GM23338 (cell line): ENCODE data around the gene LRRC38. TPM values are rescaled to one million over a fixed set of nuclear protein-coding genes. Genes with fewer than 3 reads are reported as not detected.

Source experiments
- ATAC-seq: fragments of 200-7000 bp; cut with Tn5 transposase; 3 replicates; pipeline ENCODE4 v1.9.1; 2020
- DNase-seq: peaks from one replicate; pipeline ENCODE4 v3.0.0-alpha.2; 2015; ENCODE audit warnings: low spot score
- H2AFZ ChIP-seq: fragments of 200-600 bp; sonication (generic); 2 replicates; pipeline ENCODE4 v1.8.0; 2016; ENCODE audit warnings: antibody characterized with exemption, mild to moderate bottlenecking, moderate library complexity
- H3F3A ChIP-seq: fragments of 200-600 bp; sonication (generic); replicated peaks from 2 replicates; pipeline ENCODE4 v1.8.0; 2017; ENCODE audit warnings: antibody characterized with exemption, mixed run types, low read depth
- H3K27ac ChIP-seq: fragments of 200-600 bp; sonication (generic); 2 replicates; pipeline ENCODE4 v1.6.1; 2016; ENCODE audit warnings: low read depth
- H3K27me3 ChIP-seq: fragments of 200-600 bp; sonication (generic); 2 replicates; pipeline ENCODE4 v1.8.0; 2016; ENCODE audit warnings: mild to moderate bottlenecking, mixed run types, moderate library complexity; ENCODE audit not compliant: insufficient read depth
- H3K36me3 ChIP-seq: fragments of 200-600 bp; sonication (generic); 2 replicates; pipeline ENCODE4 v1.8.0; 2016; ENCODE audit warnings: mild to moderate bottlenecking; ENCODE audit not compliant: insufficient read depth
- H3K4me1 ChIP-seq: fragments of 200-600 bp; sonication (generic); 2 replicates; pipeline ENCODE4 v1.8.0; 2016; ENCODE audit warnings: mild to moderate bottlenecking, moderate library complexity; ENCODE audit not compliant: insufficient read depth
- H3K4me2 ChIP-seq: fragments of 200-600 bp; sonication (generic); 2 replicates; pipeline ENCODE4 v1.7.1; 2017; ENCODE audit warnings: mixed run types
- H3K4me3 ChIP-seq: fragments of 200-600 bp; sonication (generic); 2 replicates; pipeline ENCODE4 v1.6.1; 2016; ENCODE audit warnings: mixed run types
- H3K79me2 ChIP-seq: fragments of 200-600 bp; sonication (generic); replicated peaks from 2 replicates; pipeline ENCODE4 v1.8.0; 2017; ENCODE audit warnings: mild to moderate bottlenecking; ENCODE audit not compliant: insufficient read depth
- H3K9me2 ChIP-seq: fragments of 200-600 bp; sonication (generic); 2 replicates; pipeline ENCODE4 v1.8.0; 2017; ENCODE audit not compliant: insufficient read depth
- H4K20me1 ChIP-seq: fragments of 200-600 bp; sonication (generic); replicated peaks from 2 replicates; pipeline ENCODE4 v1.8.0; 2017; ENCODE audit warnings: mild to moderate bottlenecking; ENCODE audit not compliant: insufficient read depth
- H3K27ac Mint-ChIP-seq: 2 replicates; pipeline ENCODE4 v1.8.0; 2020; ENCODE audit warnings: inconsistent platforms, mild to moderate bottlenecking, moderate library complexity, mixed read lengths
- H3K27me3 Mint-ChIP-seq: 3 replicates; pipeline ENCODE4 v1.8.0; 2022; ENCODE audit warnings: low read depth, mild to moderate bottlenecking, moderate library complexity, mixed read lengths, inconsistent platforms; ENCODE audit not compliant: insufficient read depth, poor library complexity
- H3K36me3 Mint-ChIP-seq: 3 replicates; pipeline ENCODE4 v1.8.0; 2021; ENCODE audit warnings: low read depth, mild to moderate bottlenecking, inconsistent platforms, moderate library complexity, mixed read lengths
- H3K4me1 Mint-ChIP-seq: 3 replicates; pipeline ENCODE4 v1.8.0; 2020; ENCODE audit warnings: mild to moderate bottlenecking, inconsistent platforms, mixed read lengths
- H3K4me3 Mint-ChIP-seq: 3 replicates; pipeline ENCODE4 v1.8.0; 2021; ENCODE audit warnings: moderate library complexity, mild to moderate bottlenecking, inconsistent platforms, mixed read lengths
- H3K9me3 Mint-ChIP-seq: 3 replicates; pipeline ENCODE4 v1.8.0; 2020; ENCODE audit warnings: moderate library complexity, mild to moderate bottlenecking, inconsistent platforms, mixed read lengths
- CREB1 ChIP-seq: fragments of 250-450 bp; sonication (Bioruptor Pico); IDR thresholded peaks from 2 replicates; pipeline ENCODE4 v1.5.0; 2020; ENCODE audit warnings: low read depth, mild to moderate bottlenecking, moderate library complexity
- EZH2 ChIP-seq: fragments of 200-600 bp; sonication (generic); IDR thresholded peaks from one replicate; pipeline ENCODE4 v1.8.0; 2017; ENCODE audit warnings: antibody characterized with exemption, mild to moderate bottlenecking, low read depth; ENCODE audit not compliant: unreplicated experiment
- EZH2phosphoT487 ChIP-seq: fragments of 200-600 bp; sonication (generic); IDR thresholded peaks from one replicate; pipeline ENCODE4 v1.8.1; 2018; ENCODE audit warnings: antibody characterized with exemption; ENCODE audit not compliant: unreplicated experiment
- JUNB ChIP-seq: IDR thresholded peaks from one replicate; pipeline ENCODE4 v1.6.1; 2016; ENCODE audit warnings: antibody characterized with exemption; ENCODE audit not compliant: unreplicated experiment
- NANOG ChIP-seq: IDR thresholded peaks from 2 replicates; pipeline ENCODE4 v1.6.1; 2016; ENCODE audit warnings: antibody characterized with exemption, borderline replicate concordance
- POLR2AphosphoS5 ChIP-seq: IDR thresholded peaks from 2 replicates; pipeline ENCODE4 v1.6.1; 2016; ENCODE audit warnings: antibody characterized with exemption, low read depth
- STAT1 ChIP-seq: IDR thresholded peaks from one replicate; pipeline ENCODE4 v1.6.1; 2016; ENCODE audit warnings: antibody characterized with exemption; ENCODE audit not compliant: unreplicated experiment
- ZNF114 ChIP-seq: fragments of 250-450 bp; sonication (Bioruptor Pico); IDR thresholded peaks from 2 replicates; pipeline ENCODE4 v1.5.0; 2020; ENCODE audit warnings: mild to moderate bottlenecking, moderate library complexity
- ZNF331 ChIP-seq: fragments of 250-450 bp; sonication (Bioruptor Pico); IDR thresholded peaks from 2 replicates; pipeline ENCODE4 v1.5.0; 2020; ENCODE audit warnings: low read depth, mild to moderate bottlenecking, moderate library complexity
- polyA plus RNA-seq: library from polyadenylated mRNA; unstranded; fragments of >200 nt; fragmentation: Nextera tagmentation; extraction: Ambion mirVana; gene quantifications from 2 replicates; pipeline ENCODE4 v1.2.1, GENCODE V29; 2016
- total RNA-seq: library from RNA; depleted of rRNA; stranded (reverse); fragments of >200 nt; shearing (Covaris generic); gene quantifications from 2 replicates; pipeline ENCODE4 v1.2.3, GENCODE V29; 2014
- TF ChIP-seq, protein P1 (sequence below): IDR thresholded peaks from 2 replicates; pipeline ENCODE4 v1.6.1; 2016; ENCODE audit warnings: antibody characterized with exemption
- TF ChIP-seq, protein P2 (sequence below): fragments of 250-450 bp; sonication (Bioruptor Pico); IDR thresholded peaks from 2 replicates; pipeline ENCODE4 v1.5.0; 2020; ENCODE audit warnings: mild to moderate bottlenecking, moderate library complexity
- TF ChIP-seq, protein P3 (sequence below): IDR thresholded peaks from one replicate; pipeline ENCODE4 v1.6.1; 2018; ENCODE audit warnings: antibody characterized with exemption; ENCODE audit not compliant: unreplicated experiment
- TF ChIP-seq, protein P4 (sequence below), 2 experiments: fragments of 200-600 bp in 1 of 2; sonication (generic) in 1 of 2; conservative IDR thresholded peaks; 2 replicates each; pipeline versions ENCODE4 v1.5.1 to v1.6.1; 2016 to 2017; ENCODE audit warnings: antibody characterized with exemption in 2 of 2, low read depth in 2 of 2, mild to moderate bottlenecking in 2 of 2, moderate library complexity in 1 of 2

LRRC38 gene
- total and polyA plus RNA-seq, 2 experiments from 2014 or later = 0.17 TPM; not detected in 1

- Mint-ChIP-seq H3K27ac (no peak overlapping the region), H3K36me3 (no peaks in the 10 kb centered on the region), H3K4me1 (no peaks in the 10 kb centered on the region), H3K27me3 (peaks cover 2% of the 10 kb centered on the region), H3K9me3 (no peaks in the 10 kb centered on the region), H3K4me3 (no peak overlapping the region)
- Histone ChIP-seq H3K27me3 (no peaks in the 10 kb centered on the region), H3K36me3 (no peaks in the 10 kb centered on the region), H4K20me1 (no peaks in the 10 kb centered on the region), H3K4me3 (no peak overlapping the region), H3K4me2 (no peak overlapping the region), H3K79me2 (no peaks in the 10 kb centered on the region), H3F3A (no peaks in the 10 kb centered on the region), H2AFZ (peak overlapping the region; percentile 19; the same call in 1 of the 2 replicates), H3K27ac (no peak overlapping the region), H3K4me1 (no peaks in the 10 kb centered on the region), H3K9me2 (no peaks in the 10 kb centered on the region)
- TF ChIP-seq, protein P1, sequence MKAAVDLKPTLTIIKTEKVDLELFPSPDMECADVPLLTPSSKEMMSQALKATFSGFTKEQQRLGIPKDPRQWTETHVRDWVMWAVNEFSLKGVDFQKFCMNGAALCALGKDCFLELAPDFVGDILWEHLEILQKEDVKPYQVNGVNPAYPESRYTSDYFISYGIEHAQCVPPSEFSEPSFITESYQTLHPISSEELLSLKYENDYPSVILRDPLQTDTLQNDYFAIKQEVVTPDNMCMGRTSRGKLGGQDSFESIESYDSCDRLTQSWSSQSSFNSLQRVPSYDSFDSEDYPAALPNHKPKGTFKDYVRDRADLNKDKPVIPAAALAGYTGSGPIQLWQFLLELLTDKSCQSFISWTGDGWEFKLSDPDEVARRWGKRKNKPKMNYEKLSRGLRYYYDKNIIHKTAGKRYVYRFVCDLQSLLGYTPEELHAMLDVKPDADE = no peak
- TF ChIP-seq STAT1 (no peak), ZNF114 (CRISPR knock-in tag) (no peak), JUNB (no peak), EZH2 (no peak), NANOG (no peak), ZNF331 (CRISPR knock-in tag) (no peak), EZH2phosphoT487 (no peak), CREB1 (CRISPR knock-in tag) (no peak), POLR2AphosphoS5 (no peak)
- TF ChIP-seq, protein P2, sequence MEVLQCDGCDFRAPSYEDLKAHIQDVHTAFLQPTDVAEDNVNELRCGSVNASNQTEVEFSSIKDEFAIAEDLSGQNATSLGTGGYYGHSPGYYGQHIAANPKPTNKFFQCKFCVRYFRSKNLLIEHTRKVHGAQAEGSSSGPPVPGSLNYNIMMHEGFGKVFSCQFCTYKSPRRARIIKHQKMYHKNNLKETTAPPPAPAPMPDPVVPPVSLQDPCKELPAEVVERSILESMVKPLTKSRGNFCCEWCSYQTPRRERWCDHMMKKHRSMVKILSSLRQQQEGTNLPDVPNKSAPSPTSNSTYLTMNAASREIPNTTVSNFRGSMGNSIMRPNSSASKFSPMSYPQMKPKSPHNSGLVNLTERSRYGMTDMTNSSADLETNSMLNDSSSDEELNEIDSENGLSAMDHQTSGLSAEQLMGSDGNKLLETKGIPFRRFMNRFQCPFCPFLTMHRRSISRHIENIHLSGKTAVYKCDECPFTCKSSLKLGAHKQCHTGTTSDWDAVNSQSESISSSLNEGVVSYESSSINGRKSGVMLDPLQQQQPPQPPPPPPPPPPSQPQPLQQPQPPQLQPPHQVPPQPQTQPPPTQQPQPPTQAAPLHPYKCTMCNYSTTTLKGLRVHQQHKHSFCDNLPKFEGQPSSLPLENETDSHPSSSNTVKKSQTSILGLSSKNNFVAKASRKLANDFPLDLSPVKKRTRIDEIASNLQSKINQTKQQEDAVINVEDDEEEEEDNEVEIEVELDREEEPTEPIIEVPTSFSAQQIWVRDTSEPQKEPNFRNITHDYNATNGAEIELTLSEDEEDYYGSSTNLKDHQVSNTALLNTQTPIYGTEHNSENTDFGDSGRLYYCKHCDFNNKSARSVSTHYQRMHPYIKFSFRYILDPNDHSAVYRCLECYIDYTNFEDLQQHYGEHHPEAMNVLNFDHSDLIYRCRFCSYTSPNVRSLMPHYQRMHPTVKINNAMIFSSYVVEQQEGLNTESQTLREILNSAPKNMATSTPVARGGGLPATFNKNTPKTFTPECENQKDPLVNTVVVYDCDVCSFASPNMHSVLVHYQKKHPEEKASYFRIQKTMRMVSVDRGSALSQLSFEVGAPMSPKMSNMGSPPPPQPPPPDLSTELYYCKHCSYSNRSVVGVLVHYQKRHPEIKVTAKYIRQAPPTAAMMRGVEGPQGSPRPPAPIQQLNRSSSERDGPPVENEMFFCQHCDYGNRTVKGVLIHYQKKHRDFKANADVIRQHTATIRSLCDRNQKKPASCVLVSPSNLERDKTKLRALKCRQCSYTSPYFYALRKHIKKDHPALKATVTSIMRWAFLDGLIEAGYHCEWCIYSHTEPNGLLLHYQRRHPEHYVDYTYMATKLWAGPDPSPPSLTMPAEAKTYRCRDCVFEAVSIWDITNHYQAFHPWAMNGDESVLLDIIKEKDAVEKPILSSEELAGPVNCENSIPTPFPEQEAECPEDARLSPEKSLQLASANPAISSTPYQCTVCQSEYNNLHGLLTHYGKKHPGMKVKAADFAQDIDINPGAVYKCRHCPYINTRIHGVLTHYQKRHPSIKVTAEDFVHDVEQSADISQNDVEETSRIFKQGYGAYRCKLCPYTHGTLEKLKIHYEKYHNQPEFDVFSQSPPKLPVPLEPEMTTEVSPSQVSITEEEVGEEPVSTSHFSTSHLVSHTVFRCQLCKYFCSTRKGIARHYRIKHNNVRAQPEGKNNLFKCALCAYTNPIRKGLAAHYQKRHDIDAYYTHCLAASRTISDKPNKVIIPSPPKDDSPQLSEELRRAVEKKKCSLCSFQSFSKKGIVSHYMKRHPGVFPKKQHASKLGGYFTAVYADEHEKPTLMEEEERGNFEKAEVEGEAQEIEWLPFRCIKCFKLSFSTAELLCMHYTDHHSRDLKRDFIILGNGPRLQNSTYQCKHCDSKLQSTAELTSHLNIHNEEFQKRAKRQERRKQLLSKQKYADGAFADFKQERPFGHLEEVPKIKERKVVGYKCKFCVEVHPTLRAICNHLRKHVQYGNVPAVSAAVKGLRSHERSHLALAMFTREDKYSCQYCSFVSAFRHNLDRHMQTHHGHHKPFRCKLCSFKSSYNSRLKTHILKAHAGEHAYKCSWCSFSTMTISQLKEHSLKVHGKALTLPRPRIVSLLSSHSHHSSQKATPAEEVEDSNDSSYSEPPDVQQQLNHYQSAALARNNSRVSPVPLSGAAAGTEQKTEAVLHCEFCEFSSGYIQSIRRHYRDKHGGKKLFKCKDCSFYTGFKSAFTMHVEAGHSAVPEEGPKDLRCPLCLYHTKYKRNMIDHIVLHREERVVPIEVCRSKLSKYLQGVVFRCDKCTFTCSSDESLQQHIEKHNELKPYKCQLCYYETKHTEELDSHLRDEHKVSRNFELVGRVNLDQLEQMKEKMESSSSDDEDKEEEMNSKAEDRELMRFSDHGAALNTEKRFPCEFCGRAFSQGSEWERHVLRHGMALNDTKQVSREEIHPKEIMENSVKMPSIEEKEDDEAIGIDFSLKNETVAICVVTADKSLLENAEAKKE (CRISPR knock-in tag) = no peak
- TF ChIP-seq, protein P3, sequence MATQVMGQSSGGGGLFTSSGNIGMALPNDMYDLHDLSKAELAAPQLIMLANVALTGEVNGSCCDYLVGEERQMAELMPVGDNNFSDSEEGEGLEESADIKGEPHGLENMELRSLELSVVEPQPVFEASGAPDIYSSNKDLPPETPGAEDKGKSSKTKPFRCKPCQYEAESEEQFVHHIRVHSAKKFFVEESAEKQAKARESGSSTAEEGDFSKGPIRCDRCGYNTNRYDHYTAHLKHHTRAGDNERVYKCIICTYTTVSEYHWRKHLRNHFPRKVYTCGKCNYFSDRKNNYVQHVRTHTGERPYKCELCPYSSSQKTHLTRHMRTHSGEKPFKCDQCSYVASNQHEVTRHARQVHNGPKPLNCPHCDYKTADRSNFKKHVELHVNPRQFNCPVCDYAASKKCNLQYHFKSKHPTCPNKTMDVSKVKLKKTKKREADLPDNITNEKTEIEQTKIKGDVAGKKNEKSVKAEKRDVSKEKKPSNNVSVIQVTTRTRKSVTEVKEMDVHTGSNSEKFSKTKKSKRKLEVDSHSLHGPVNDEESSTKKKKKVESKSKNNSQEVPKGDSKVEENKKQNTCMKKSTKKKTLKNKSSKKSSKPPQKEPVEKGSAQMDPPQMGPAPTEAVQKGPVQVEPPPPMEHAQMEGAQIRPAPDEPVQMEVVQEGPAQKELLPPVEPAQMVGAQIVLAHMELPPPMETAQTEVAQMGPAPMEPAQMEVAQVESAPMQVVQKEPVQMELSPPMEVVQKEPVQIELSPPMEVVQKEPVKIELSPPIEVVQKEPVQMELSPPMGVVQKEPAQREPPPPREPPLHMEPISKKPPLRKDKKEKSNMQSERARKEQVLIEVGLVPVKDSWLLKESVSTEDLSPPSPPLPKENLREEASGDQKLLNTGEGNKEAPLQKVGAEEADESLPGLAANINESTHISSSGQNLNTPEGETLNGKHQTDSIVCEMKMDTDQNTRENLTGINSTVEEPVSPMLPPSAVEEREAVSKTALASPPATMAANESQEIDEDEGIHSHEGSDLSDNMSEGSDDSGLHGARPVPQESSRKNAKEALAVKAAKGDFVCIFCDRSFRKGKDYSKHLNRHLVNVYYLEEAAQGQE = no peak
- TF ChIP-seq, protein P4, sequence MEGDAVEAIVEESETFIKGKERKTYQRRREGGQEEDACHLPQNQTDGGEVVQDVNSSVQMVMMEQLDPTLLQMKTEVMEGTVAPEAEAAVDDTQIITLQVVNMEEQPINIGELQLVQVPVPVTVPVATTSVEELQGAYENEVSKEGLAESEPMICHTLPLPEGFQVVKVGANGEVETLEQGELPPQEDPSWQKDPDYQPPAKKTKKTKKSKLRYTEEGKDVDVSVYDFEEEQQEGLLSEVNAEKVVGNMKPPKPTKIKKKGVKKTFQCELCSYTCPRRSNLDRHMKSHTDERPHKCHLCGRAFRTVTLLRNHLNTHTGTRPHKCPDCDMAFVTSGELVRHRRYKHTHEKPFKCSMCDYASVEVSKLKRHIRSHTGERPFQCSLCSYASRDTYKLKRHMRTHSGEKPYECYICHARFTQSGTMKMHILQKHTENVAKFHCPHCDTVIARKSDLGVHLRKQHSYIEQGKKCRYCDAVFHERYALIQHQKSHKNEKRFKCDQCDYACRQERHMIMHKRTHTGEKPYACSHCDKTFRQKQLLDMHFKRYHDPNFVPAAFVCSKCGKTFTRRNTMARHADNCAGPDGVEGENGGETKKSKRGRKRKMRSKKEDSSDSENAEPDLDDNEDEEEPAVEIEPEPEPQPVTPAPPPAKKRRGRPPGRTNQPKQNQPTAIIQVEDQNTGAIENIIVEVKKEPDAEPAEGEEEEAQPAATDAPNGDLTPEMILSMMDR (conservative IDR thresholded peaks at IDR 0.05; ENCODE audit: low read depth in 2 of 2) = no peak
- DNase-seq (no peak), ATAC-seq (no peak)
Measured at GRCh38 chr1:13556224-13556764, 42.5 kb upstream of the LRRC38 start.
